KOPT-K1 (cell line): ENCODE measurements around the gene AHRR.

Source experiments
- H3K27ac ChIP-seq: fragments of 200-600 bp; sonication (generic); 2 replicates; pipeline ENCODE4 v1.5.1; 2016; ENCODE audit warnings: antibody characterized with exemption, mild to moderate bottlenecking, low read depth, low read length; ENCODE audit not compliant: poor library complexity, severe bottlenecking
- H3K36me3 ChIP-seq: fragments of 200-600 bp; sonication (generic); 2 replicates; pipeline ENCODE4 v1.5.1; 2017; ENCODE audit warnings: antibody characterized with exemption, mild to moderate bottlenecking, low read length, moderate library complexity; ENCODE audit not compliant: insufficient read depth
- H3K9me3 ChIP-seq: fragments of 200-600 bp; sonication (generic); 2 replicates; pipeline ENCODE4 v1.5.1; 2017; ENCODE audit warnings: antibody characterized with exemption, low read length, mild to moderate bottlenecking; ENCODE audit not compliant: insufficient read depth, poor library complexity, severe bottlenecking

The AHRR gene

DNA sequence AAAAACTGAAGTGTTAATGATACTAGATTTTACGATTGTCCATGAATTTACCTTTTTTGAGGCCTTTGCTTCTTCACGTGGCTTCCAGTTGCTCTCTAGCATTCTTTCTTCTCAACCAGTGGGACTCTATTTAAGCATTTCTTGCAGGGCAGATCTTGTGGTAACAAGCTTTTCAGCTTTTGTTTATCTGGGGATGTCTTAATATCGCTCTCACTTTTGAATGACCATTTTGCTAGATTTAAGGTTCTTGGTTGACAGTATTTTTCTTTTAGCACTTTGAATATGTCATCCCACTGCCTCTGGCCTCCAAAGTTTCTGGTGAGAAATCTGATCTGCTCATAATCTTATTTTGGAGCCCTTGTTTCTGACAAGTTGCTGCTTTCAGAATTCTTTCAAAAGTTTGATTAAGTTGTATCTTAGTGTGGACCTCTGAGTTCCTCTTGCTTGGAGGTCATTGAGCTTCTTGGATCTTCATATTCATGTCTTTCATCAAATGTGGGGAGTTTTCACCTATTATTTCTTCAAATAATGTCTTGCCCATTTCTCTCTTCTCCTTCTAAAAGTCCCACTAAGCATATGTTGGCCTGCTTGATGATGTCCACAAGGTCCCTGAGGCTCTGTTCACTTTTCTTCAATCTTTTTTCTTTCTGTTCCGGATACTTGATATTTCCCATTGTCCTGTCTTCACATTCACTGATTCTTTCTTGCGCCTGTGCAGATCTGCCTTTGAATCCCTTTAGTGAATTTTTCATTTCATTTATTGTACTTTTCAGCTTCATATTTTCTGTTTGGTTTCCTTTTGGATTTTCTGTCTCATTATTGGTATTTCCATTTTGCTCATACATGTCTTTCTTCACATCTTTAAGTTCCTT lies 130.3 kb downstream of the AHRR start:
- Histone ChIP-seq H3K9me3 (peaks cover 17% of the 10 kb centered on the region), H3K27ac (no peak overlapping the region), H3K36me3 (peaks cover 99% of the 10 kb centered on the region)

DNA sequence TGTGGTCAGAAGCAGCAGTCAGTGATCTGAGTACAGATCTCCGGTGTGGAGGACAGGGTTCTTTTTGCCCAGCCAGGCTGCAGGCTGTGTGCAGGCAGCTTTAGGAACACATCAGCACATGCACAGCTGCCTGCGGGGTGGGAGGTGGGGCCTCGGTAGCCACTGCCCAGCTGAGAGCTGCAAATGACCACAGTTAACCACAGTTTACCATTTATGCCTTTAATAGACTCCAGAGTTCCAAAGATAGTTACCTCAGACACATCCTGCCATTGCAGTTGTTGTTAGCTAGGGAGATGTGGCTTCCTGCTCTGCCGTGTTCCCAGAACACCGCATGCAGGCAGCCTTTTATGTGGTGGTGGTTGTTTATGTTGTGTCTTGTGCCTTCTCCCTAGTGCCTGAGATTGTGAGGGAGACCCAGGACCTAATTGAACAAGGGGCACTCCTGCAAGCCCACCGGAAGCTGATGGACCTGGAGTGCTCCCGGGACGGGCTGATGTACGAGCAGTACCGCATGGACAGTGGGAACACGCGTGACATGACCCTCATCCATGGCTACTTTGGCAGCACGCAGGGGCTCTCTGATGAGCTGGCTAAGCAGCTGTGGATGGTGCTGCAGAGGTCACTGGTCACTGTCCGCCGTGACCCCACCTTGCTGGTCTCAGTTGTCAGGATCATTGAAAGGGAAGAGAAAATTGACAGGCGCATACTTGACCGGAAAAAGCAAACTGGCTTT lies 131.6 kb downstream of the AHRR start:
- Histone ChIP-seq H3K36me3 (peaks cover 99% of the 10 kb centered on the region), H3K9me3 (peaks cover 17% of the 10 kb centered on the region), H3K27ac (no peak overlapping the region)

DNA sequence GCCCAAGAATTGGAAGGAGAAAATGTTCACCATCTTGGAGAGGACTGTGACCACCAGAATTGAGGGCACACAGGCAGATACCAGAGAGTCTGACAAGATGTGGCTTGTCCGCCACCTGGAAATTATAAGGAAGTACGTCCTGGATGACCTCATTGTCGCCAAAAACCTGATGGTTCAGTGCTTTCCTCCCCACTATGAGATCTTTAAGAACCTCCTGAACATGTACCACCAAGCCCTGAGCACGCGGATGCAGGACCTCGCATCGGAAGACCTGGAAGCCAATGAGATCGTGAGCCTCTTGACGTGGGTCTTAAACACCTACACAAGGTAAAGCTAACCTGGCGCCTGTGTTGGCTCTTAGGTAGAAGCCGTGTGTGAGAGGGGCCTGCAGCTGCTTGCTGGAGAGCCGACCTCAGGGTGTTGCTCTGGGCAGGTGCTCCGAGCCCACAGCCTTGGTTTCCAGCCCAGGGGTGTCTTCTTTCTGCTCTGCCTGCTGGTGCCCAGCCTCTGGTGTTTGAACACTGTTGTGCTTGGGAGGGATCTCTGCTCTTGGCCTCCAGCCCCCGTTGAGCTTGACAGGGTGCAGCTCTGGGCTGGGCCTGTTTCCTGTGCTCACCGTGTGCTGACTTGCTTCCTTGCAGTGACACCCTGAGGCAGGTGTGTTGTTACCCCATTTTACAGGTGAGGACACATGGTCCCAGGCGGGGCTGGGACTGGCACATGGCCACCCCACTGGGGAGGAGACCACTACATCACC lies 132.4 kb downstream of the AHRR start:
- Histone ChIP-seq H3K36me3 (peaks cover 99% of the 10 kb centered on the region), H3K9me3 (peaks cover 17% of the 10 kb centered on the region), H3K27ac (no peak overlapping the region)

DNA sequence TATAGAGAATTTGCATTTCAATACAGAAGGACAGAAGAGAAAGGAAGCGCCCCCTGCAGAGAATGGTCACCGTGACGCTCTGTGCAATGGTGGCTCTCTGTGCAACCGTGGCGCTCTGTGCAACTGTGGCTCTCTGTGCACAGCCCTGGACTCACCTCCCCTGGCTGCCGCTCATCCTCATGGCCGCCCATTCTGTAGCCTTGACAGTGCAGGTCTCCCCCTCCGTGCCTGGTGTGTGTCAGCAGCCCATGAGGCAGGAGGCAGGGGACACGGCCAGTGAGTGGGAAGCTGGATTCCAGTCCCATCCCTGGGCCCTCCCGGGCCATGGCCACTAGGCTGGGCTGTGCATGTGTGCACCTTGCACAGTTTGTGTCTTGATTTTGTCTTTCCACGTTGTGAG lies 133.4 kb downstream of the AHRR start:
- Histone ChIP-seq H3K9me3 (peaks cover 17% of the 10 kb centered on the region), H3K36me3 (peaks cover 99% of the 10 kb centered on the region), H3K27ac (no peak overlapping the region)

DNA sequence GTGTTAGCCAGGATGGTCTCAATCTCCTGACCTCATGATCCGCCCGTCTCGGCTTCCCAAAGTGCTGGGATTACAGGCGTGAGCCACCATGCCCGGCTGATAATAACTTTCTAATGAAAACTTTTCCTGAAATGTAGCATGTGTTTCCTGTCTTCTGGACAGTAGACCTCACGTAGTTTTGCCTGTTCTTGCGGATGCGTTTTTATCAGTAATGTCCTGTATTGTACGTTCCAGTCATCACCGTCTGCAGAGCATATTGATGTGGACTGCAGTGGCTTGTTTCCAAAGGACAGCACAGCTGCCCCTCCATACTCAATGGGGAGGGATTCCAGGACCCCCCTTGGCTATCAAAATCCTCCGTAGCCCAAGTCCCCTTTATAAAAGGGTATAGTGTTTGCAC lies 134.3 kb downstream of the AHRR start:
- no peak overlapping the region for H3K27ac ChIP-seq
- H3K9me3 ChIP-seq, result peaks cover 17% of the 10 kb centered on the region
- H3K36me3 ChIP-seq, result peaks cover 99% of the 10 kb centered on the region

DNA sequence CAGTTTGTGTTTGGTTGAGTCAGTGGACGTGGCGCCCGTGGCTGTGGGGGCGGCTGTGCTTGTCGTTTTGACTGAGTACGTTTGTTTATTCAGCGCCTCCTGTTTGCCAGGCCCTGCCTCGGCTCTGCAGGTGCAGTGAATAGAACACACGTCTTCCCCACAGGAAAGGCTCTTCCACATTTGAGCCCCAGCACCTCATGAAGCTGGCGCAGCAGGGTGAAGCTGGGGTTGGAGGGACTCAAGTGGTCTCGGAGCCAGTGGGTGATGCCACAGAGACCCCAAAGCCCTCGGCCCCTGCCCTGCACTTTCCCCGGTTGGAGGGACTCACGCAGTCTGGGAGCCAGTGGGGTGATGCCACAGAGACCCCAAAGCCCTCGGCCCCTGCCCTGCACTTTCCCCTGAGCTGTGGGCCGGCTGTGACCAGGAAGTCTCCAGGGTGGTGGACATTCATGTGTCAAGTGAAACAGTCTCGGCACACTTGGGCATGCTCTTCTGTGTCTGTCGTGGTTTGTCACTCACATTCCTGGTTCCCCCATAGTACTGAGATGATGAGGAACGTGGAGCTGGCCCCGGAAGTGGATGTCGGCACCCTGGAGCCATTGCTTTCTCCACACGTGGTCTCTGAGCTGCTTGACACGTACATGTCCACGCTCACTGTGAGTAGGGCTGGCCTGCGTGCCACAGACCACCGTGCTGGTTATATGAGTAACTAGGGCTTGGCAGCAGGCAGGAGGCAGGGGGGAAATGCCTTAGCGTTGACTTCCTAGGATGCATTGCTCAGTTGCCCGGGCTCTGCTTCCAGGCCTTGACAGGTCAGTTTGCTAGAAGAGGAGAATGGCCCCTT lies 135.1 kb downstream of the AHRR start:
- Histone ChIP-seq H3K9me3 (peaks cover 10% of the 10 kb centered on the region), H3K27ac (no peak overlapping the region), H3K36me3 (peaks cover 96% of the 10 kb centered on the region)

DNA sequence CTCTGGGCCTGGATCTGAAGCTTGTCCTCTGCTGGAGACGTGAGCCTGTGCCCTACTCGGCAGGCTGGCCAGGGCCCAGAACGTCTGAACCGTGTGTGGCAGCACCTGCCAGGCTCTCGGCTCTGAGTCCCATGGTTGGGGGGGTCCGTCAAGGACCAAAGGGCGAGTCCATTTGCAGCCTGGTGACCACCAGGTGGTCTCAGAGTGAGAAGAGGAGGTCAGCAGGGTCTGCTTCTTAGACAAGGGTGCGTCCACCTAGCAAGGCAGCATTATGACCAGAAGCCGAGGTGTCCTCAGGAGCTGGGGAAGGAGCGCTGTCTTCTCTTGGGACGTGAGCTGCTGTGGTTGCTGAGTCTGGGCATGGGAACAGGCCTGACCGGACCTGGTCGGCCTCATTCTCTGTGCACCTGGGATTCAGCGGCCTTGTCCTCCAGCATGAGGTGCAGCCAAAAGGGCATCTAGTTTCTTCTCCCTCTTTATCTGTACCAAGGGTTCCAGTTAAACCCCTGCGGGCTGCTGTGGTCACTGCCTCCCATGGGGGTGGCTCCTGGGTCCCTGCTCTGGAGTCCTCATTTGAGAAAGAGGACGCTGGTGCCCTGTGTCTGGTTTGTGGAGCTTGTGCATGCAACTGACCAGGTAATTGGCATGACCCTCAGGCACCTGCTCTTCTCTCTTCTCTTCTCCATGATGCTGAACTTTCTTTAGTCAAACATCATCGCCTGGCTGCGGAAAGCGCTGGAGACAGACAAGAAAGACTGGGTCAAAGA lies 135.9 kb downstream of the AHRR start:
- Histone ChIP-seq H3K9me3 (peaks cover 2% of the 10 kb centered on the region), H3K36me3 (peaks cover 96% of the 10 kb centered on the region), H3K27ac (no peak overlapping the region)

DNA sequence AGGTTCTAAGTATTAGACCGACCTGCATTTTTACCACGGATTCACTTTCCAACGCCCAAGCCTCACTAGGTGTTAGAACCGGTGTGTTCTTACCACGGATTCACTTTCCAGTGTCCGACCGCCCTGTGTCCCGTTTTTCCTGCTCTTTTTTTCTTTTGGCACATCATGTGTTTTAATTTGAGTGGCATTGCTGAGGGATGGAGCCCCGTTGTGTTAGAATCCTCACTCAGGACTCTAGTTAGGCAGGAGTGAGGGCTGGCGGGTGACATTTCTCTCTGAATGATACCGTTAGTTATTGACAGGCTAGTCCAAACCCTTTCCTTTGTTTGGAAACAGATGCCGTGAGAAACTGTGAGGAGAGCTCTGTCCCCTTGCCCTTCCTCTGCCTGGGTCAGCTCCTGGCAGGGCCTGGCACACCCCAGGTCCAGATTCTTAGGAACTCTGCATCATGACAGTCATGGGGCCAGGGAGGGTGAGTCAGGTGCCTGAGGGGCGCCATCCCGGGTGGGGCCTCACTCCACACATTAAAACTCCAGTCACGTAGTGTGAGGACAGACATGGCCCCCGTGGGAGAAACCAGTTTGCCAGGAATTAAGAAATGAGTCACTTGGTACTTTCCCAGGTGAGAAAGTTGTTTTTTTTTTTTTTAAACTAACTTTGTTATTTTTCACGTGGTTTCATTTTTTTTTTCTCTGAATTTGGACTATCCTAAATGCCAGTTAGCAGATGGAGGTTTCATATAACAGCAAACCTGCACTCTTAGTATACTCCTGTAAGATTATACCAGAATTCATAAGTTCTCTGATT lies 137.2 kb downstream of the AHRR start:
- Histone ChIP-seq H3K36me3 (peaks cover 96% of the 10 kb centered on the region), H3K9me3 (no peaks in the 10 kb centered on the region), H3K27ac (no peak overlapping the region)

DNA sequence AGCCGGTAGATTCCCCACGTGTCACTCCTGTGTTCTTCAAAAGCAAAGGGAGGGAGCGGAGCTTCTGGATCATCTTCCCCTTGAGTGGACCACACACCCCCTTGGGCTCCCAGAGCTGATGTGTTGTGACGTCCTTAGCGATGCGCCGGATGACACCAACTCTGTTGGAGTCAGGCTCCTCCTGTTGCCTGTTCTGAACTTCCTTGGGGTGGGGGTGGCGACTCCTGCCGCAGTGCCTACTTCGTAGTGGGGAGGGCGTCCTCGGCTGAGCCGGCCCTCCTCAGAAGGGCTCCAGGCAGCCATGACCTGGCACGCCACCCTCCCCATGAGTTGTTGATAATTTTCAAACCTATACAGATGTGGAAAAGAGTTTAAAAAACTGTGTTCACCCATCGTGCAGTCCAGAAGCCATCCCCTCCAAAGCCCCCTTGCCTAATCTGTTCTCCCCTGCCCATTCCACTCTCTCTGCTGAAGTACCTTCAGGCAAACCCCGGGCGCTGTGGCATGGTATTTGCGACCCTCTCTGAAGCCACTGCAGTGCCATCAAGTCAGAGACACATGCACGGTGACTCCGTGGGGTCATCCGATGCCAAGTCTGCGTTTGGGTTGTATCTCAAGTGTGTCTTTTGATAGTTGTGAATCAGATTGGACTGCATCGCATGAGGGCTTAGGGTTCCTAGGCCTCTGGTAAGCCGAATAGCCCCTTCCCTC lies 138.2 kb downstream of the AHRR start:
- Histone ChIP-seq H3K36me3 (peaks cover 96% of the 10 kb centered on the region), H3K9me3 (no peaks in the 10 kb centered on the region), H3K27ac (no peak overlapping the region)

DNA sequence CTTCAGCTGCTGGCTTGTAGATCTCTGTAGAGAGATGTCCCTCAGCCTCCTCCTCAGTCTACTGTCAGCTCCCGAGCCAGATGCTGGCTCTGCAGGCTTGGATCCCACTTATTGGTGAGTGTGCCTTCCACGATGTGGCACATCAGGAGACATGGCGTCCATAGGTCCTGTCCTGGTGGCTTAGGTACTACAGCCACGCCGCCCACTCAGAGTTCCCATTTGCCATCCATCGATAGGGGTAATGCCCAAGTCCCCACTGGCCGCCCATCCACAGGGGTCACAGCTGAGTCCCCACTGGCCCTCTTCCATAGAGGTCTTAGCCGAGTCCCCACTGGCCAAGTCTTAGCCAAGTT lies 138.7 kb downstream of the AHRR start:
- H3K36me3 ChIP-seq, result peaks cover 96% of the 10 kb centered on the region

DNA sequence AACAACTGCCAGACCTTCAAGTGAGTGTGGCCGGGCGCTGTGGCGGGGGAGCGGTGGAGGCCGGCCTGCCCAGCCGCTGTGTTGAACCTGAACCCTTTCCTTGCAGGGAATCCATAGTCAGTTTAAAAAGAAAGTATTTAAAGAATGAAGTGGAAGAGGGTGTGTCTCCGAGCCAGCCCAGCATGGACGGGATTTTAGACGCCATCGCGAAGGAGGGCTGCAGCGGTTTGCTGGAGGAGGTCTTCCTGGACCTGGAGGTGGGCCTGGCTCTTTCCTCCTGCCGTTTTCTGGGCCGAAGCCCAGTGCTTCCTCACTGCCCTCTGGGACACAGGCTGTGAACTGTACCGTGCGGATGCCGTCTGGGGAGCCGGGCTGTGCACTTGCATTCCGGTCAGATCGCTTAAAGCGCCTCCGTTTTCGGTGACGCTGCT lies 140.6 kb downstream of the AHRR start:
- Histone ChIP-seq H3K36me3 (peaks cover 96% of the 10 kb centered on the region), H3K9me3 (no peaks in the 10 kb centered on the region), H3K27ac (no peak overlapping the region)

More for the DNA sequence above, 138.7 kb downstream of the AHRR start:
- Histone ChIP-seq H3K27ac (no peak overlapping the region), H3K9me3 (no peaks in the 10 kb centered on the region)

DNA sequence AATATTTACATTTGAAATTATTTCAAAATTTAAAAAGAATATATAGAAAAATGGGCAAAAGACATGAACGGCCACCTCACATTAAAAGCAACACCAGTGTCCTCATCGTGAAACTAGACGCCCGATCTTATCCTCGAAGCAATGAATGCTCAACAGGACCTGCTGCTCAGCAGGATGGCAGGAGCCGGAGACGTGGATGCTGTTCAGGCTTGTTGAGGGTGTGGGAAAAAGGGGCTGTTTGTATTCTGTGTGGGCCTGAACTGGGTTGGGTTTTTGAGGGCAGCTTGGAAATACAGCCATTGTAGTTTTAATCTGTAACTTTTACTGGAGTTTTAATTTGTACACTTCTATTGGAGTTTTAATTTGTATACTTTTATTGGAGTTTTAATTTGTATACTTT lies 141.8 kb downstream of the AHRR start:
- Histone ChIP-seq H3K36me3 (peaks cover 85% of the 10 kb centered on the region), H3K9me3 (no peaks in the 10 kb centered on the region), H3K27ac (no peak overlapping the region)

DNA sequence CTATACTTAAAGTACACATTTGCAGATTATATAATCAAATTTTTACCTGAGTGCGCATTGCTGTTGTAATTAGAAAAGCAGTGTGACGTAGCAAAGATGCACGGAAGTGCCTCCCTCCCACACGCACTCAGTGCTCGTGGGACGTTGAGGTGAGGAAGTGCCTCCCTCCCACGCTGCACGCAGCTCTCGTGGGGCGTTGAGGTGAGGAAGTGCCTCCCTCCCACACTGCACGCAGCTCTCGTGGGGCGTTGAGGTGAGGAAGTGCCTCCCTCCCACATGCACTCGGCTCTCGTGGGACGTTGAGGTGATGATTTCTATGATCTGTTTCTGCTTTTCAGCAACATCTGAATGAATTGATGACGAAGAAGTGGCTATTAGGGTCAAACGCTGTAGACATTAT lies 142.4 kb downstream of the AHRR start:
- H3K36me3 ChIP-seq, result peaks cover 80% of the 10 kb centered on the region
- no peaks in the 10 kb centered on the region for H3K9me3 ChIP-seq
- H3K27ac ChIP-seq, result no peak overlapping the region
